Lower leg skin (tissue), 4 donors: ENCODE data around the gene PSMD13. TPM values are rescaled to one million over a fixed set of nuclear protein-coding genes. Genes with fewer than 3 reads are reported as not detected.

Experiments
- DNase-seq, 2 donors: peaks; one replicate each; pipeline ENCODE4 v3.0.0-alpha.2; 2019; ENCODE audit warnings: low spot score in 2 of 2
- H3K4me3 ChIP-seq: fragments of 200-600 bp; sonication (generic); 2 replicates; pipeline ENCODE4 v1.5.1; 2017; ENCODE audit warnings: mild to moderate bottlenecking, low read depth; ENCODE audit not compliant: poor library complexity, severe bottlenecking
- POLR2A ChIP-seq, 2 donors: fragments of 450-650 bp; IDR thresholded peaks; one replicate each; pipeline ENCODE4 v1.6.1; 2016 to 2017; ENCODE audit warnings: antibody characterized with exemption in 2 of 2, mild to moderate bottlenecking in 1 of 2, moderate library complexity in 1 of 2
- WGBS, 2 donors: methylation state at CpG; one replicate each; pipeline ENCODE4 v1.1.5; 2018; 5-methylcytosine and 5-hydroxymethylcytosine counted together
- intact Hi-C: fragments of 100-400 bp; cut with DNase I; formaldehyde crosslinking; loops from one replicate; pipeline ENCODE4 v1.15.0; 2023; ENCODE audit warnings: low total_unique reads
- total RNA-seq, 4 donors: library from RNA; depleted of rRNA; stranded (reverse); fragments of >200 nt; gene quantifications; one replicate each; pipeline ENCODE4 v1.1.0, GENCODE V29; 2016
- TF ChIP-seq, protein P1 (sequence below), 3 donors: fragments of 450-650 bp; IDR thresholded peaks; one replicate each; pipeline ENCODE4 v1.5.1; 2016; ENCODE audit warnings: antibody characterized with exemption in 3 of 3, mild to moderate bottlenecking in 3 of 3, moderate library complexity in 2 of 3

PSMD13 gene
- total RNA-seq, 4 donors from 2014 or later: 65.1 to 115 (median 90.8) TPM

- H3K4me3 ChIP-seq: no peak overlapping the region
- 85 to 90% methylated on average over 14 to 16 of the region's 18 CpGs for WGBS, 2 donors
- intact Hi-C loops: no loop called here
- no peak for TF ChIP-seq POLR2A (IDR thresholded peaks at IDR 0.05)
- TF ChIP-seq, protein P1, sequence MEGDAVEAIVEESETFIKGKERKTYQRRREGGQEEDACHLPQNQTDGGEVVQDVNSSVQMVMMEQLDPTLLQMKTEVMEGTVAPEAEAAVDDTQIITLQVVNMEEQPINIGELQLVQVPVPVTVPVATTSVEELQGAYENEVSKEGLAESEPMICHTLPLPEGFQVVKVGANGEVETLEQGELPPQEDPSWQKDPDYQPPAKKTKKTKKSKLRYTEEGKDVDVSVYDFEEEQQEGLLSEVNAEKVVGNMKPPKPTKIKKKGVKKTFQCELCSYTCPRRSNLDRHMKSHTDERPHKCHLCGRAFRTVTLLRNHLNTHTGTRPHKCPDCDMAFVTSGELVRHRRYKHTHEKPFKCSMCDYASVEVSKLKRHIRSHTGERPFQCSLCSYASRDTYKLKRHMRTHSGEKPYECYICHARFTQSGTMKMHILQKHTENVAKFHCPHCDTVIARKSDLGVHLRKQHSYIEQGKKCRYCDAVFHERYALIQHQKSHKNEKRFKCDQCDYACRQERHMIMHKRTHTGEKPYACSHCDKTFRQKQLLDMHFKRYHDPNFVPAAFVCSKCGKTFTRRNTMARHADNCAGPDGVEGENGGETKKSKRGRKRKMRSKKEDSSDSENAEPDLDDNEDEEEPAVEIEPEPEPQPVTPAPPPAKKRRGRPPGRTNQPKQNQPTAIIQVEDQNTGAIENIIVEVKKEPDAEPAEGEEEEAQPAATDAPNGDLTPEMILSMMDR (IDR thresholded peaks at IDR 0.05): no peak
- no peak for DNase-seq
These were observed 56.6 kb downstream of the PSMD13 start for GRCh38 chr11:293271-293851.

GRCh38 chr11:293852-294661 lies 57.3 kb downstream of the PSMD13 start:
- WGBS, 2 donors: 89 to 90% methylated on average over 21 to 27 of the region's 27 CpGs
- TF ChIP-seq POLR2A (IDR thresholded peaks at IDR 0.05): no peak
- TF ChIP-seq, protein P1 (IDR thresholded peaks at IDR 0.05): no peak
- H3K4me3 ChIP-seq: no peak overlapping the region
- DNase-seq: peak in 1 of 2 donors; percentile 85
- intact Hi-C loops: no loop called here

DNA sequence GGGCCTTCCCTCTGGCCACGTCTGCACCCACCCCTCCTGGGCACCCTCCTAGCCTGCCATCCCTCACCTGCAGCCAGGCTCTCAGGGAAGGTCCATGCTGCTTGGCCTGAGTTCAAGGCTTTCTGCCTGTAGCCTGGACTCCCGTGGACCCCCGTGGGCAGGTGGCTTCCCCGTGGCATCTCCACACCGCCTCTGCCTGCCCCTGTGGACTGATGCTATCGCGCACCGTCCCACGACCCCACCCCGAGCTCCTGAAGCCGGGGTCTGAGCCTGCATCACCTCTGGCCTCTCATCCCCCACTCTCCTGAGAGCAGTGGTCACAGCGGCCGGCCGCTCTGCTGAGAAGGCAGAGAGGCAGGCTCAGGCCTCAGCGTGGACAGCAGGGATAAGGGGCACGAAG lies 58.0 kb downstream of the PSMD13 start:
- DNase-seq: peak in 1 of 2 donors; percentile 83
- WGBS, 2 donors: 87 to 91% methylated on average over 16 of the region's 16 CpGs
- intact Hi-C loops: no loop called here
- TF ChIP-seq, protein P1 (IDR thresholded peaks at IDR 0.05): no peak
- TF ChIP-seq POLR2A (IDR thresholded peaks at IDR 0.05): no peak
- H3K4me3 ChIP-seq: no peak overlapping the region

DNA sequence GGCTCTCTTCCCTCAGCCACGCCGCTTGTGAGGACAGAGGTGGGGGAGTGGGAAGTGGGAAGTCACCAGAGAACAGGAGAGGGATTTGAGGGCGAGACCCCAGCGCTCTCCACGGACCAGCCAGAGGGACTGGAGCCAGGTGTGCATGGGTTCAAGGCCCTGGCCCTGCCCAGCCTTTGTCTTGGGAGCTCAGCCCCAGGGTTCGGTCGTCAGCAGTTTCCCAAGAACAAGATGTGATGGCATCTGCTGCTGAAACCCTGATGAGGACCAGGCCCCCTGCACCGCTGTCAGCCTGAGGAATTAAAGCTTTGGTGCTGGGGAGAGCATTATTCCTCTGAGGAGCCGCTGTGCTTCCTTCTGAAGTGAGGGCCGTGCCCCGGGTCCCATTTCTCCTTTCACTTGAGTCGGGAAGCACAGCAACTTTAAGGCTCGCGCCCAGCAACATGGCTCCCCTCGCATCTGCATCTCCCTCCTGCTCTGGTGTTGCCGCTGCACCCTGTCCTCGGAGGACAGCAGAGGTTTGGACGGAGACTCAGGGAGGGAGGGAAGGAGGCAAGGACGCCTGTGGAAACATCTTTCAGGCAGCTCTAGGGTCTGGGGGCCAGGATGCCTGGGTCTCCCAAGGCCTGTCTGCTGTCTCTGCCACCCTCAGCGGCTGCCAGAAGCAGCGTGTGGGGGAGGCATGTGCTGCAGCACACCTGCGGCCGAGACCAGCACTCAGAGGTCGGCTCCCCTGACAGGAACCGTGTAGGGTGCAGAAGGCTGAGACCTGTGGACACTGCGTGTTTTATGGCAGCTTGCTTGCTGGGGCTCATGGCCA lies 58.8 kb downstream of the PSMD13 start:
- no peak for TF ChIP-seq POLR2A (IDR thresholded peaks at IDR 0.05)
- TF ChIP-seq, protein P1 (IDR thresholded peaks at IDR 0.05): no peak
- peak in 1 of 2 donors; percentile 75 for DNase-seq
- intact Hi-C loops: no loop called here
- whole genome bisulfite sequencing, 2 donors: 80 to 82% methylated on average over 23 to 26 of the region's 26 CpGs
- no peak overlapping the region for H3K4me3 ChIP-seq

DNA sequence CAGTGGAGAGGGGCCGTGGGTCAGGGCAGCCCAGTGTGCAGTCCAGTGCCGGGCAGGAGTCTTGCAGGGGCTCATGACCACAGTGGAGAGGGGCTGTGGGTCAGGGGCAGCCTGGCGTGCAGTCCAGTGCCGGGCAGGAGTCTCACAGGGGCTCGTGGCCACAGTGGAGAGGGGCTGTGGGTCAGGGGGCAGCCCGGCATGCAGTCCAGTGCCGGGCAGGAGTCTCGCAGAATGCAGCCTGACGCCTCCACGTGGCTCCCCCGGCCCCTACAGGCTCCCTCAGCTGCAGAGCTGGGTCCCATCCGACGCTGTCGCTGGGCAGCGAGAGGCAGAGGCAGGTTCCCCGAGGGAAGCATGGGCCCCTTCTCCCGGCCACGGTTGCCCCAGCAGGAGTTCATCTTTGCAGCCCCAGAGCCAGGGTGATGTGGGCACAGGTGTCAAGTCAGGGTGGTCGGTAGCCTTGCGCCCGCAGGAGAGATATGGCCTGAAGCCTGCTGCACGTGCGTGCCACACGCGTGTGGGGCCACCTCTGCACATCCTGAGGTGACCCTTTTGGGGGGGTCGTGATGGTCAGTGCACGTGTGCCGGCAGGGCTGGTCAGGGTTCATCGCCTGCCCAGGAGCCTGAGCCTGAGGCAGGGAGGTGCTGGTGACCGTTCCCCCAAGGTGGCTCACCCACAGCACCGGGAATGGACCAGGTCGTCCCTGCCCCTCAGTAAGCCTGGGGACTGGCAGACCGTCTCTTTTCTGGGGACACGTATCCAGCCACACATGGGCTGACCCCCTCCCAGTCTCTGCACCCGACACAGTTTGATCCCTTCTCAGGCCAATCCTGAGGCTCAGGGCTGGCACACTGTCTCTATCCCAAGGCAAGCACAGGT lies 59.6 kb downstream of the PSMD13 start:
- peak in 1 of 2 donors; percentile 82 for DNase-seq

More for the DNA sequence above, 59.6 kb downstream of the PSMD13 start:
- intact Hi-C loops: no loop called here
- TF ChIP-seq, protein P1 (IDR thresholded peaks at IDR 0.05): no peak
- no peak for TF ChIP-seq POLR2A (IDR thresholded peaks at IDR 0.05)
- WGBS, 2 donors: 80 to 82% methylated on average over 31 to 32 of the region's 35 CpGs
- H3K4me3 ChIP-seq: no peak overlapping the region
